Measurements from ENCODE around the gene ITPR1. TPM values are rescaled to one million over a fixed set of nuclear protein-coding genes. Genes with fewer than 3 reads are reported as not detected.

ITPR1 gene
- total RNA-seq, 1 experiment from 2014 or later, result 48.5 TPM

DNA sequence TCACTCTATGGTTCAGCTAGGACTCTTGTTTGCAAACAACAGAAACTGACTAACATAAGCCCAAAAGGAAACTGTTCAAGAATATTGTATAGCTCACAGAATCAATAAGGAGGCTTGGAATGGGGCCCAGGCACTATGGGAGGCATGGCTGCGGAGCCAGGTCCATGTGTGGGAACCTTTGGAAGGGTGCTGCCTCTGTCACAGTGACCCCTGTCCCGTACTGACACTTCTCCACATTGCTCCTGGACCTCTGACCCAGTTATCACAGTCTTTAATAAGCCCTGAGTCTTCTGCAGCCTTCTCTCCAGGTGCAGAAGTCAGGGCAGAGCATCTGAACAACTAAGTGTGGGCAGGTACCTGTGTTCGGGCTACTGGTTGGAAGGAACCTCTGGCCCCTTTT, 121.8 kb downstream of the ITPR1 start:
- H3K9me3 ChIP-seq (ENCODE audit: low read length), result no peaks in the 10 kb centered on the region
- TF ChIP-seq, protein P1, sequence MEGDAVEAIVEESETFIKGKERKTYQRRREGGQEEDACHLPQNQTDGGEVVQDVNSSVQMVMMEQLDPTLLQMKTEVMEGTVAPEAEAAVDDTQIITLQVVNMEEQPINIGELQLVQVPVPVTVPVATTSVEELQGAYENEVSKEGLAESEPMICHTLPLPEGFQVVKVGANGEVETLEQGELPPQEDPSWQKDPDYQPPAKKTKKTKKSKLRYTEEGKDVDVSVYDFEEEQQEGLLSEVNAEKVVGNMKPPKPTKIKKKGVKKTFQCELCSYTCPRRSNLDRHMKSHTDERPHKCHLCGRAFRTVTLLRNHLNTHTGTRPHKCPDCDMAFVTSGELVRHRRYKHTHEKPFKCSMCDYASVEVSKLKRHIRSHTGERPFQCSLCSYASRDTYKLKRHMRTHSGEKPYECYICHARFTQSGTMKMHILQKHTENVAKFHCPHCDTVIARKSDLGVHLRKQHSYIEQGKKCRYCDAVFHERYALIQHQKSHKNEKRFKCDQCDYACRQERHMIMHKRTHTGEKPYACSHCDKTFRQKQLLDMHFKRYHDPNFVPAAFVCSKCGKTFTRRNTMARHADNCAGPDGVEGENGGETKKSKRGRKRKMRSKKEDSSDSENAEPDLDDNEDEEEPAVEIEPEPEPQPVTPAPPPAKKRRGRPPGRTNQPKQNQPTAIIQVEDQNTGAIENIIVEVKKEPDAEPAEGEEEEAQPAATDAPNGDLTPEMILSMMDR (conservative IDR thresholded peaks at IDR 0.05; ENCODE audit: low read depth, low read length), result no peak
- ATAC-seq, result no peak
- no peak overlapping the region for H3K9ac ChIP-seq (ENCODE audit: low read length)
- H3K27me3 ChIP-seq (ENCODE audit: low read length), result no peaks in the 10 kb centered on the region
- no peaks in the 10 kb centered on the region for H4K20me1 ChIP-seq (ENCODE audit: low read length)
- POLR2A ChIA-PET (ENCODE audit: unreplicated experiment), result no interaction called here
- H3K4me1 ChIP-seq (ENCODE audit: insufficient read depth, low read length), result no peaks in the 10 kb centered on the region
- intact Hi-C loops (cut with micrococcal nuclease), result no loop called here
- no peak for DNase-seq
- H3F3A ChIP-seq (ENCODE audit: low read length, unreplicated experiment), result no peaks in the 10 kb centered on the region
- H3K4me3 ChIP-seq (ENCODE audit: low read length), result no peak overlapping the region
- no peaks in the 10 kb centered on the region for H3K79me2 ChIP-seq (ENCODE audit: low read length)
- H3K36me3 ChIP-seq (ENCODE audit: low read depth, low read length), result no peaks in the 10 kb centered on the region
- CTCF ChIA-PET, result no interaction called here
- H3K9me2 ChIP-seq (replicated peaks; ENCODE audit: low read length), result no peaks in the 10 kb centered on the region
- no peak overlapping the region for H3K27ac ChIP-seq (ENCODE audit: low read length)
- H2AFZ ChIP-seq (ENCODE audit: low read length), result no peak overlapping the region
- no peak overlapping the region for H3K4me2 ChIP-seq (ENCODE audit: low read length)
- BruUV-seq (replicated peaks), result no TSS peak

DNA sequence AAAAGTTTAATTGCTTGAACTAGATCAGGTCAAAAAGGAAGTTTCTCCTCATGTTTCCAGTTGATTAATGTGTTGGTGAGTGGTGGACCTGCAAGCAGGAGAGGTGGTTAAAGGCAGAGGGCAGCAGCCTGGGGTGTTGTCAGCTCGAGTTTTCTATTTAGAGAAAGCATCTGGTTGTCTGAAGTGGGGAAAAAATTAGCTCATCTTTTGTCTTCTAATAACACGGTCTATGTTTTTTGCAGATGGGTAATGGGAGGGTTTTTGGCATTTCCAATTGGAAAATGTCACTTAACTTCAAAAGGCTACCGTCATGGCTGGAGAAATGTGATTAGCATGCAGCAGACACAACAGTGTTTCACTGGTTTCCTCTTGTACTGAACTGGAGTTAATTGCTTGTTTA, 122.6 kb downstream of the ITPR1 start:
- CTCF ChIA-PET, result no interaction called here
- Histone ChIP-seq H2AFZ (ENCODE audit: low read length) (no peak overlapping the region), H3K4me2 (ENCODE audit: low read length) (no peak overlapping the region), H3K4me1 (ENCODE audit: insufficient read depth, low read length) (no peaks in the 10 kb centered on the region), H3F3A (ENCODE audit: low read length, unreplicated experiment) (no peaks in the 10 kb centered on the region), H3K79me2 (ENCODE audit: low read length) (no peaks in the 10 kb centered on the region), H3K27me3 (ENCODE audit: low read length) (no peaks in the 10 kb centered on the region), H3K9me2 (replicated peaks; ENCODE audit: low read length) (no peaks in the 10 kb centered on the region), H3K9me3 (ENCODE audit: low read length) (no peaks in the 10 kb centered on the region), H3K9ac (ENCODE audit: low read length) (no peak overlapping the region), H3K36me3 (ENCODE audit: low read depth, low read length) (no peaks in the 10 kb centered on the region), H3K27ac (ENCODE audit: low read length) (no peak overlapping the region), H4K20me1 (ENCODE audit: low read length) (no peaks in the 10 kb centered on the region), H3K4me3 (ENCODE audit: low read length) (no peak overlapping the region)
- no TSS peak for BruUV-seq (replicated peaks)
- TF ChIP-seq EZH2phosphoT487 (IDR thresholded peaks at IDR 0.05; ENCODE audit: borderline replicate concordance, low read length), result no peak
- TF ChIP-seq EZH2 (IDR thresholded peaks at IDR 0.05; ENCODE audit: low read length, unreplicated experiment), result no peak
- TF ChIP-seq, protein P1 (conservative IDR thresholded peaks at IDR 0.05; ENCODE audit: low read depth, low read length), result no peak
- no peak for ATAC-seq
- no peak for DNase-seq
- intact Hi-C loops (cut with micrococcal nuclease), result no loop called here
- POLR2A ChIA-PET (ENCODE audit: unreplicated experiment), result no interaction called here

DNA sequence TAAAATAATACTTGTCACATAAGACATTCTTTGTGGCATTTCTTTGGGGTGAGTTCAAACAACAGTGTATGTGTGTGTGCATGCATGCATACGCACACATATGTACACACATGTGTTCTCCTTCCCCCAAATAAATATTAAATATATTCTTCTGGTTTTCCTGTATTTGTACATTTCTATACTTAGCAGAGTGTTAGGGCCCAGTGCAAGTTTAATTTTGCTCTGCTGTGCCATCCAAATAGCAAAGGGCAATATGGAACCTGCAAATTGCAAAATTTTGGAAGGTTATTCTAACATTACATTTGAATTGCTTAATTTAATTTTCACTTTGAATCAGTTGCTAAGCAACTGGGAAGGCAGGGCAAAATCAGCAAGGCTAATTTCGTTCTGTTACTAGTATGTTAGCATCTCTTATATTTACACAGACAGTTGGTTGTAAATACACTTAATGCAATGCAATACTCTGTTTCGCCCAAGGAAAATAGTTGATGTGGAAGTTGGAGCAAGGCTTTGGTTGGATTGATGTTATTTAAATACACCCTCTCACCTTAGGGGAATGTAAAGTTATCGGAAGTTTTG, 130.4 kb downstream of the ITPR1 start:
- no peaks in the 10 kb centered on the region for H3K27me3 ChIP-seq (ENCODE audit: low read length)
- TF ChIP-seq EZH2phosphoT487 (IDR thresholded peaks at IDR 0.05; ENCODE audit: borderline replicate concordance, low read length) (no peak), EZH2 (IDR thresholded peaks at IDR 0.05; ENCODE audit: low read length, unreplicated experiment) (no peak)
- TF ChIP-seq, protein P1 (conservative IDR thresholded peaks at IDR 0.05; ENCODE audit: low read depth, low read length), result no peak
- H3K79me2 ChIP-seq (ENCODE audit: low read length), result no peaks in the 10 kb centered on the region
- H2AFZ ChIP-seq (ENCODE audit: low read length), result no peak overlapping the region
- no peaks in the 10 kb centered on the region for H3K36me3 ChIP-seq (ENCODE audit: low read depth, low read length)
- ChIA-PET CTCF (no interaction called here), POLR2A (ENCODE audit: unreplicated experiment) (no interaction called here)
- no TSS peak for BruUV-seq (replicated peaks)
- no peak for DNase-seq
- H3K4me3 ChIP-seq (ENCODE audit: low read length), result no peak overlapping the region
- no peaks in the 10 kb centered on the region for H3K4me1 ChIP-seq (ENCODE audit: insufficient read depth, low read length)
- H4K20me1 ChIP-seq (ENCODE audit: low read length), result no peaks in the 10 kb centered on the region
- H3K9me2 ChIP-seq (replicated peaks; ENCODE audit: low read length), result no peaks in the 10 kb centered on the region
- no peak overlapping the region for H3K27ac ChIP-seq (ENCODE audit: low read length)
- ATAC-seq, result no peak
- H3K4me2 ChIP-seq (ENCODE audit: low read length), result no peak overlapping the region
- H3F3A ChIP-seq (ENCODE audit: low read length, unreplicated experiment), result no peaks in the 10 kb centered on the region
- intact Hi-C loops (cut with micrococcal nuclease), result no loop called here
- no peaks in the 10 kb centered on the region for H3K9me3 ChIP-seq (ENCODE audit: low read length)
- H3K9ac ChIP-seq (ENCODE audit: low read length), result no peak overlapping the region
